Activated gamma-delta T cell (primary cell): Measurements from ENCODE around the gene KMT5C.

Experiments used
- DNase-seq: peaks from one replicate; lab custom pipeline; 2025; lab: John Stamatoyannopoulos, UW

KMT5C gene

DNA sequence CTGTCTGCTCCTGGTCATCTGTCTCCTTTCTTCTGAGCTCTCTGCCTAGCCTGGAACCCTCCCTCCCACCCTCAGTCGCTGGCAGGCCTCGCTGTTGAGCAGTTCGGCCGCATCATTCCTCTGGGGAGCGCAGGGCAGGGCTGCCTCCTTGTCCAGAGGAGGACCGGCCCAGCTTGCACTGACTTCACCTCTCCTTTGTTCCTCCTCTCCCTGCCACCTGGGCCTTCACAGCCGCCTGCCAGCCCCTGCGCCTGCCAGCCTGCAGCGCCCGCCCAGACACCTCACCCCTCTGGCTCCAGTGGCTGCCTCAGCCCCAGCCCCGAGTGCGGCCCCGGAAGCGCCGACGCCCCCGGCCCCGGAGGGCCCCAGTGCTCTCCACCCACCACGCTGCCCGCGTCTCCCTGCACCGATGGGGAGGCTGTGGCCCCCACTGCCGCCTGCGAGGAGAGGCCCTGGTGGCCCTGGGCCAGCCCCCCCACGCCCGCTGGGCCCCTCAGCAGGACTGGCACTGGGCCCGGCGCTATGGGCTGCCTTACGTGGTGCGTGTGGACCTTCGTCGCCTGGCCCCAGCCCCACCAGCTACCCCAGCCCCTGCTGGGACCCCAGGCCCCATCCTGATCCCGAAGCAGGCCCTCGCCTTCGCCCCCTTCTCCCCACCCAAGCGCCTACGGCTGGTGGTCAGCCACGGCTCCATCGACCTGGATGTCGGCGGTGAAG is 7.2 kb downstream of the KMT5C start:
- DNase-seq: no peak

DNA sequence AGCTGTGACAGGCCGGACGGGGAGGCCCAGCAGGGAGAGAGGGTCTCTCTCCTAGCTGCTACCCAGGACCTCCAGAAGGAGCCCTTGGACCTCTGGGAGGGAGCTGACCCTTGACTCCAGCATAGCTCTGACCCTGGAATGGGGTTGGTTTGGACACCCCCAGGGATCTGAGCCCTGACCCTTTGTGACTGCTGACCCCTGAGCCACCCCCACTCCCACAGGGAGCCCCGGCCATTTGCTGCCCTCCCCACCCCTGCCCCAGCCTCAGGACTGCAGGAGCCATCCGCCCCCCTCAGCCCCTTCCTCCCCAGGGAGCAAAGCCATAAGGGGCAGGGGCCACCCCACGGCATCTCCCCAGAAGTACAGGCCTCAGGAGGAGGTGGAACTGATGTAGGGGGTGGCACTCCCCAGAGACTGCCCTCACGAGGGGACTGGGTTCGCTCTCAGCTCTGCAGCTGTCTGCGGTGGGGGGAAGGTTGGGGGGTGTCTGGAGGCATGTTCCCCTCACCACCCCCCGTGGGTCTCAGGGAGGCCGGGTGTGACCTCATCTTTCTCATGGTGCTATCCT is 7.8 kb downstream of the KMT5C start:
- DNase-seq: no peak

DNA sequence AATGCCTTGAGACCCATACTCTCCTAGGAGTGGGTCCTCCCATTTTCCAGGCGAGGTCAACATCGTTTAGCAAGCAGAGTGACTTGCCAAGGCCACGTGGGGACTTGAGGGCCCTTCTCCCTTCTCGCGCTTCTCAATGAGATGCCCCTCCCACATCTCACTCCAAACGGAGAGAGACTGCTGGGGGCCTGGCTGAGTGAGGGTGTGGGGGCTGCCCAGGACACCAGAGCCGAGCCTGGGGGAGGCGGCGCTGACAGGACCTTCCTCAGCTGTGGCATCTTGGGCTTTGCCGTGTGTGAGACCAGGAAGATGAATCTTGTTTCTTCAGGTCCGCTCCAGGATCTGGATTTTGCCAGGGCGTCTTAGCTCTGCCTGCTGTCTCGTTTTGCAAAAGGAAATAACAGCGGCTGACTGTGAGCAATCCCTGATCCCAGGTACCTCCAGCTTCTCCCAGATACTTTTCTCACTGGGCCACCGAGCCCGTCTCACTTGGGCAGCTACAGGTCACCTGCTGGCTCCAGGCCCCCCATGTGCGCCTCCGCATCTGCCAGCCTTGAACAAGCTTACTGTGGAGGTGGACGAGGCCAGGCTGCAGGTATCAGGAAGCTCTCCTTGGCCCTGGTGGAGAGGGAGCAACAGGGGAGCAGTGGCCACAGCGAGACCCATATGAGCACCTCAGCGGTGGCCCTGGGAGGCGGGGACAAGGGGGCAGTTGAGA is 8.8 kb downstream of the KMT5C start:
- no peak for DNase-seq

GRCh38 chr19:55350620-55351315 is 11.1 kb downstream of the KMT5C start:
- no peak for DNase-seq

- no peak for DNase-seq
Observed at GRCh38 chr19:55352040-55352439, 12.4 kb downstream of the KMT5C start.

DNA sequence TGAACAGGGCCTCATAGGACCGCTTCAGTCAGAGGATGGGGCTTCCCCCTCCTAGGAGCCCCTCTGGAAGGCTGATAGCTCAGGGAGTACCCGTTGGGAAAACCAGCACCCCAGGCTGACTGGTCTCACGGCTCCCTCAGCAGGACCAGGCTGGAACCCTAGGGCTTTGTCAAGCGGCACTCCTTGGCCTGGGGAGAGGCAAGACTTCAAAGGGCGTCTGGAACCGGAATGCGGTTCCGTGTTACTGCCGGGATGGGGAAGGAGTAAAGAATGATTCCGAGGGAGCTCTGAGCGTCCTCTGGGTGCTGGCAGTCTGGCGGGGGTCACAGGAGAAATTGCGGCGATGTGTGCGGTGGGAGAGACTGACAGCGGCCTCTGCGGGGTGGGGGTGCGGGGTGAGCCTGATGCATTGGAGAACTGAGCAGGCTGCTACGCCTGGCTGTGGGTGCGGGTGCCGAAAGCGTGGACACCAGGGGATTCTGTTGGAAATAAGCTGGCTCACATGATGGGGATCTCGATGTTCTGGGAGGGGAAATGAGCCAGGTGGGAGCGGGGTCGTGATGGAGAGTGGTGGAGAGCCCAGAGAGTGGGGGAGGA is 13.0 kb downstream of the KMT5C start:
- no peak for DNase-seq

DNA sequence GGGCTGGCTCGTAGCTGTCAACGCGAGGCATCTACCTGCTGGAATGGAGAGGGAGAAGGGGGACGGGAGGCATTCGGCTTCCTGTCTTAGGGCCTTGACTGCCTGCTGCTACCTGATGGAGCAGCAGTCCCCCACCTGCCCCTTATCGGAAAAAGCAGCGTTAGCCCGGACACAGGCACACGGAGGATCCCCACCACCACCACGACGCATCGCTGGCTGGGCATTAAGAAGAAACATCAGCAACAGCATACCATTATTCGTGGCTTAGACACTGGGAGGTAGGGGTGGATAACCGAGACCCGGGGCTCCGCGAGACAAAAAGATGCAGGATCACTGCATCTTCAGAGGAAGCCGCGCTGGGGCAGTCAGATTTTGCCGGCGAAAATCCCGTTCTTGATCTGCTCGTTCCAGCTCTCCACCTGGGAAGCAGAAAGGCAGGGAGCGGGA is 13.7 kb downstream of the KMT5C start:
- DNase-seq: no peak

DNA sequence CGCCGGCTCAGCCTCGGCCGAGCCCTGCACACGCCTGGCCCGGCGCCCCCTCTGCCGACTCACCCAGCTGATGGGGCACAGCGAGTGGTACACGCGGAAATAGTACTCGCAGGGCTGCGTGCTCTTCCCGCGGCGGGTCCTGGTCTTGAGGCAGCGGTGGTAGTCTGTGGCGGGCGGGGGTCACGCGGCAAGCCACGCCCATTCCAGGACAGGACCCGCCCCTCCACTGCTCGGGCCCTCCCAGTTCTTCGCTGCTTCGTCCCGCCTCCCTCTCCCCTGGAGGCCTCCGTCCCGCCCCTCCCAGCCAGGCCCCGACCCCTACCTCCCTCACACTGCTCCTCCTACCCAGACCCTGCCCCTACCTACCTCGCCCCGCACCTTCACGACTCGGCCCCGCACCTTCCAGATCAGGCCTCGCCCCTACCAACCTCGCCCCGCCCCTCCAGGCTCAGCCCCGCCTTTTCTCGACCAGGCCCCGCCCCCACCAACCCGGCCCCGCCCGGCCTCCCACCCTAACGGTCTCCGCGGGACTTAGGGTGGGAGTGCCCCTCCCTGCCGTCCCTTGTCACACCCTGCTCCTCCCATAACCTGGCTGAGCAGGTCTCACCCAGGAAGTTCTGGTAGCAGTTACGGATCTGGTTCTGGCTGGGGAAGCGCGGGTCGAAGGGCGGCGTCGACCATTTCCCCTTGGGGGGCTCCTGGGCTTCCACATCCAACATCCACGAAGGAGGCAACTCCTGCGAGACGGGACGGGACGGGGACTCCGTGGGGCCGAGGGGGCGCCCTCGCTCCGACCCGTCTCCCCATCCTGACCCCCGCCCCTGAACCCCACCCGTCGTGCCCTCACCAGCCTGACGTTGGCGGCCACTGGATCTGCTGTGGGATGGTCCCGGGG is 14.4 kb downstream of the KMT5C start:
- DNase-seq: peak; percentile 48

DNA sequence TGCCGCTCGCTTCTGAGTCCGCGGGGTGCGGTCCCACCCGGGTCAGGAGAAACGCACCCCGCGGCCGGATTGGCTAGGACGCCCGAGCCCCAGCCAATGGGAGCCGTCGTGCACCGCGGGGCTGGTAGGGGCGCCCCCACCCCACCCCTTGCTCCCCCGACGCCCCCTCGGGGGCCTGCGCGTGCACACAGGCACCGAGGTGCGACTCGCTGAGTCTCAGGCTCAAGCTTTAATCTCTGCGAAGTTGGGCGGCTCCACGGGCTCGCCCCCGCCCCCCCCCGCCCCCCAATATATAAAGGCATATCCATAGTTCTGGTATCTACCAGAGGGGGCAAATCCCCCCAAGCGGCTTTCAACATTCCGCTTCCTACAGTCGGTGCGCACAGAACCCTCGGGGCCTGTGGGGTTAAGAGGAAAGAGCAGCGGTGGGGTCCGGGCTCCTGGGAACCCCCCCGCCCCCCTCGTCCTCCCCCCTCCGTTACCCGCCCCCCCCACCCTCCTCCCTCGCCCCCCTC is 15.1 kb downstream of the KMT5C start, which contains the start of gene COX6B2:
COX6B2 (minus strand) TSS at position 22 of the 515 bp plus-strand sequence. CDS start 198 bp downstream, outside the sequence.
- no peak for DNase-seq

GRCh38 chr19:55355213-55355821 is 15.6 kb downstream of the KMT5C start:
- DNase-seq: no peak

- DNase-seq: no peak
Observed at GRCh38 chr19:55358493-55358892, 18.8 kb downstream of the KMT5C start.

- no peak for DNase-seq
Observed at GRCh38 chr19:55358943-55359908, 19.6 kb downstream of the KMT5C start.

DNA sequence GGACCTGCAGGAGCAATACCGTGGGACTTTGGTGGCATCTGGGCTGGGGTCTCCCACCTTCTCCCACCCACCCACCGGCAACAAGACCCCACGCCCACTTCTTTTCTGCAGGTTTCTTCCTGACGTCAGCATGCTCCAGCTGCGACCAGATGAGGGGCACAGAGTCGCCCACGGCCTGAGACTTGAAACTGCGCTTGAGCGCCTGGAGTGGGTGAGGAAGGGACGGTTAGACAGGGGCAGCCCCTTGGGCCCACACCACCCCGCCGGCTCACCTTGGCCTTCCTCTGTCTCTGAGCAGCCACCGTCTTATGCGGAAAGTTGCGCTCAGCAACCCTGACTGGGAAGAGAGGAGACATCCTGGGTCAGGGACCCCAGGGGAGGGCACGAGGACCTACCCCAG is 21.2 kb downstream of the KMT5C start:
- no peak for DNase-seq

- DNase-seq: no peak
Observed at GRCh38 chr19:55362174-55362989, 22.7 kb downstream of the KMT5C start.

DNA sequence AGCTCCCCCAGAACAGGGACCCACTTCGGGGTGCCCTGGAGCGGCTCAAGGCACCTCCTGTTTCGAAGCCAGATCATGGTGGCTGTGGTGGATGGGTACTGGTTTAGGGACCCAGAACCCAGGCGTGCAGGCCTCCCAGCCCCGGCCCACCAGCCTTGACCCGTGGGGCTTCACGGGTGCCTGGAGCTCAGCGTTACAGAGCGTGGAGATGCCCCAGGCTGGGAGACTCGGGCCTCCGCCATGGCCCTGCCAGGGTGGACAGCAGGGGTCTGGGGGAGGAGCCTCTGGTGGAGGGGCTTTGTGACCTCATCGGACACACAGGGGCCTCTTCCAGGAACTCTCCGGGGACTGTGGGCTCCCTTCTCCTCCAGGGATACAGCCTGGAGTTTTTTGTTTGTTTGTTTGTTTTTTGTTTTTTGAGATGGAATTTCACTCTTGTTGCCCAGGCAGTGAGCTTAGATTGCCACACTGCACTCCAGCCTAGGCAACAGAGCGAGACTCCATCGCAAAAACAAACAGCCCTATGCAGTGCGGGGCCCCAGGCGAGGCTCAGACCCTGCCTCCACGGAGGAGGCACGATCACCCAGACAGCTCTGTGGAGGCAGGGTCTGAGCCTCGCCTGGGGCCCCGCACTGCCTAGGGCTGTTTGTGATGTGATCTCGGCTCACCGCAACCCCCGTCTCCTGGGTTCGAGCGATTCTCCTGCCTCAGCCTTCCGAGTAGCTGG is 23.5 kb downstream of the KMT5C start, which contains the start of gene GARIN5B:
GARIN5B (minus strand) TSS at position 271 of the 727 bp plus-strand sequence; CDS start at position 77, 194 bp downstream.
- no peak for DNase-seq

DNA sequence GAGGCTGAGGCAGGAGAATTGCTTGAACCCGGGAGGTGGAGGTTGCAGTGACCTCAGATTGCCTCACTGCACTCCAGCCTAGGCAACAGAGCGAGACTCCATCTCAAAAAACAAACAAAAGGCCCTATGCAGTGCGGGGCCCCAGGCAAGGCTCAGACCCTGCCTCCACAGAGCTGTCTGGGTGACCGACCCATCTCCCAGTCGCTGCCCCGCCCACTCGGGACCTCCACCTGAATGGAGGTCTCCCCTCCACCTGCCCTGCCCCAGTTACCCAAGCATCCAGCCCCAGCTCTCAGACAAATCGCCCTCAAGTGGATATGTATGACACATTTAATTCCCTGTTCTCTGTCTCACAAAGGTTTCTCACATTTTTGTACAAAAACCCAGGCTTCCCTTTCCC is 25.6 kb downstream of the KMT5C start:
- DNase-seq: no peak

DNA sequence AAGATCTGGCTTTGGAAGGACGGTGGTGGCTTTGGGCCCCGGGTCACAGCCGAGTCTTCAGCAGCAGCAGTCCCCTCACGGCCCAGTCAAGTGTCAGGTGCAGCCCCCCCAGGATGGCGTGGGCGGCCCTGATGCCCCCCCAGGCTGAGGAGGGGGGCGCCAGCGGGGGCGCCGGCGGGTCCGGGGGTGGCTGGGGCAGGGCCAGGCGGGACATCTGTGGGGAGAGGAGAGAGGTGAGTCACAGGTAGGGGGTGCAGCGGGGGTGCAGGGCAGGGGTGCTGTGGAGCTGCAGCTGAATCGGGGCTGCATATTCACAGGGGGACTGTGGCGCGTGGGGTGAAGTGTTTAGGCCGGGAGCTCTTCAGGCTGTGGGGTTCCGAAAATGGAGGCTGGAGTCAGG is 26.3 kb downstream of the KMT5C start:
- no peak for DNase-seq
